OCI-LY1 (cell line): ENCODE measurements around the gene HYKK.

ENCODE experiments used
- H2AFZ ChIP-seq: fragments of 200-600 bp; sonication (generic), shearing (Covaris generic); 2 replicates; pipeline ENCODE4 v1.6.0; 2014; ENCODE audit warnings: antibody characterized with exemption, mild to moderate bottlenecking, low read length
- H3F3A ChIP-seq: fragments of 200-600 bp; sonication (generic), shearing (Covaris generic); 2 replicates; pipeline ENCODE4 v1.6.0; 2014; ENCODE audit warnings: mild to moderate bottlenecking, antibody characterized with exemption, low read length, moderate library complexity; ENCODE audit not compliant: insufficient read depth
- H3K27ac ChIP-seq: fragments of 200-600 bp; sonication (generic); 2 replicates; pipeline ENCODE4 v1.5.1; 2014; ENCODE audit warnings: low read length, mixed run types, mild to moderate bottlenecking, low read depth; ENCODE audit not compliant: poor library complexity, severe bottlenecking
- H3K27me3 ChIP-seq: fragments of 200-600 bp; sonication (generic); 2 replicates; pipeline ENCODE4 v1.6.0; 2014; ENCODE audit warnings: antibody characterized with exemption, mild to moderate bottlenecking, low read length, moderate library complexity; ENCODE audit not compliant: insufficient read depth
- H3K36me3 ChIP-seq: fragments of 200-600 bp; sonication (generic); 2 replicates; pipeline ENCODE4 v1.6.1; 2014; ENCODE audit warnings: mild to moderate bottlenecking, antibody characterized with exemption, low read length, moderate library complexity, mixed read lengths; ENCODE audit not compliant: insufficient read depth
- H3K4me1 ChIP-seq: fragments of 200-600 bp; sonication (generic); 2 replicates; pipeline ENCODE4 v1.5.1; 2014; ENCODE audit warnings: mild to moderate bottlenecking, low read length, moderate library complexity; ENCODE audit not compliant: insufficient read depth, severe bottlenecking
- H3K4me2 ChIP-seq: fragments of 200-600 bp; sonication (generic), shearing (Covaris generic); 2 replicates; pipeline ENCODE4 v1.6.1; 2014; ENCODE audit warnings: low read length
- H3K4me3 ChIP-seq: fragments of 200-600 bp; sonication (generic); 2 replicates; pipeline ENCODE4 v1.5.1; 2014; ENCODE audit warnings: low read length, low read depth, mild to moderate bottlenecking, mixed read lengths; ENCODE audit not compliant: poor library complexity, severe bottlenecking
- H3K79me2 ChIP-seq: fragments of 200-600 bp; shearing (Covaris generic); 2 replicates; pipeline ENCODE4 v1.6.1; 2016; ENCODE audit warnings: mixed run types, low read length, mixed read lengths; ENCODE audit not compliant: insufficient read depth
- H3K9ac ChIP-seq: fragments of 200-600 bp; sonication (generic), shearing (Covaris generic); 2 replicates; pipeline ENCODE4 v1.6.1; 2014; ENCODE audit warnings: mild to moderate bottlenecking, low read length, mixed read lengths
- H3K9me2 ChIP-seq: fragments of 200-600 bp; sonication (generic), shearing (Covaris generic); 2 replicates; pipeline ENCODE4 v1.6.1; 2014; ENCODE audit warnings: low read depth, mild to moderate bottlenecking, low read length, mixed read lengths
- H3K9me3 ChIP-seq: fragments of 200-600 bp; shearing (Covaris generic); 2 replicates; pipeline ENCODE4 v1.6.1; 2014; ENCODE audit warnings: low read length, mixed read lengths
- H4K20me1 ChIP-seq: fragments of 200-600 bp; sonication (generic), shearing (Covaris generic); 2 replicates; pipeline ENCODE4 v1.6.0; 2016; ENCODE audit warnings: mild to moderate bottlenecking, low read length; ENCODE audit not compliant: insufficient read depth
- CTCF ChIP-seq: fragments of 200-600 bp; sonication (generic), shearing (Covaris generic); IDR thresholded peaks from 2 replicates; pipeline ENCODE4 v1.5.1; 2017; ENCODE audit warnings: mild to moderate bottlenecking, antibody characterized with exemption, low read length, moderate library complexity, mixed read lengths
- EZH2 ChIP-seq: fragments of 200-600 bp; sonication (generic), shearing (Covaris generic); IDR thresholded peaks from 2 replicates; pipeline ENCODE4 v1.8.0; 2017; ENCODE audit warnings: borderline replicate concordance, mixed run types, mild to moderate bottlenecking, antibody characterized with exemption, low read length, moderate library complexity, mixed read lengths

HYKK gene

DNA sequence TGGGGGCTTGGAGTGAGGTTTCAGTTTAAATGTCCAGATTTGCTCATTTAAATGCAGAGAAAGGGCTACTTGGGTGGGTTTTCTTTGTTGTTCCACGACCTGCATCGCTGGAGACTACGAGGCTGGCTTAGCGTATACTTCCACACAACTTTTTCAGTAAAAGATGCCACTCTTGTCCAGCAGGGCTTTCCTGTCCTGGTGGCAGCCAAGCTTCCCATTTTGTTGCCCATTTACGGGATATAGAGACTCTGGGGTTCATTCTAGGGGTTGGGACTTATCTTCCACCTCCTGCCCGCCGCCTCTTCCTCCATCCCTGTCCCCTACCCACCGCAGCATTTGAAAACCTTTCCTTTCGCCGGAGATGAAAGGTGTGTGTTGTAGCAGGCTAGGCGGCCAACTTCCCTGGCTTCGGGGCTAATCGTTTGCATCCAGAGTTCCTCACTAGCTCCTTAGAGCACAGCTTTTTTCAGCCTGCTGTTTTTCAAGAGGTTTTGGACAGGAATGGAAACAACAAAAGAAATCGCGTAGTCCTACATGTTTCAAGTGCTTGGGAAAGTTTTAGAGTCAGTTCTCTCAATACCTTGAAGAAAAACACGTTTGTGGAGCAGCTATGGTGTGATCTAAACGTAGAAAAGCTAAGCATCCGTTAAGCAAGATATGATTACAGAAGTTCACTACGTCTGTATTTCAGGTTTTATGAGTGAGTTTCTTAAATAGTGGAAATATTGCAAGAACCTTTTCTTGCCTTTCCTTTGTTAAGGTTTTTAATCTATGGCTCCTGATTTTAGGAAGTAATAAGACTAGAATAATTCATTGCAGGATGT lies 58.8 kb downstream of the HYKK start:
- peak overlapping the region; percentile 63 for H3K4me2 ChIP-seq
- H3K27me3 ChIP-seq, result no peaks in the 10 kb centered on the region; the same call in 1 of the 2 replicates
- H4K20me1 ChIP-seq, result no peaks in the 10 kb centered on the region
- H3K36me3 ChIP-seq, result no peaks in the 10 kb centered on the region
- no peak overlapping the region for H2AFZ ChIP-seq
- no peak overlapping the region for H3K27ac ChIP-seq
- TF ChIP-seq CTCF (no peak), EZH2 (no peak)
- no peaks in the 10 kb centered on the region for H3K9me2 ChIP-seq
- no peaks in the 10 kb centered on the region for H3F3A ChIP-seq
- H3K4me3 ChIP-seq, result peak overlapping the region; percentile 61
- peaks cover 19% of the 10 kb centered on the region for H3K4me1 ChIP-seq
- peak overlapping the region; percentile 44; the same call in 1 of the 2 replicates for H3K9ac ChIP-seq
- H3K79me2 ChIP-seq, result no peaks in the 10 kb centered on the region
- H3K9me3 ChIP-seq, result no peaks in the 10 kb centered on the region

GRCh38 chr15:78567531-78567930 lies 60.2 kb downstream of the HYKK start:
- Histone ChIP-seq H3K79me2 (no peaks in the 10 kb centered on the region), H3K36me3 (no peaks in the 10 kb centered on the region), H3K4me3 (no peak overlapping the region), H3K9ac (no peak overlapping the region), H3K9me3 (no peaks in the 10 kb centered on the region), H4K20me1 (no peaks in the 10 kb centered on the region), H3K27me3 (no peaks in the 10 kb centered on the region; the same call in 1 of the 2 replicates), H3K27ac (no peak overlapping the region), H3K4me1 (peaks cover 19% of the 10 kb centered on the region), H3K4me2 (no peak overlapping the region), H2AFZ (no peak overlapping the region), H3K9me2 (no peaks in the 10 kb centered on the region), H3F3A (no peaks in the 10 kb centered on the region)
- TF ChIP-seq EZH2 (no peak), CTCF (no peak)

DNA sequence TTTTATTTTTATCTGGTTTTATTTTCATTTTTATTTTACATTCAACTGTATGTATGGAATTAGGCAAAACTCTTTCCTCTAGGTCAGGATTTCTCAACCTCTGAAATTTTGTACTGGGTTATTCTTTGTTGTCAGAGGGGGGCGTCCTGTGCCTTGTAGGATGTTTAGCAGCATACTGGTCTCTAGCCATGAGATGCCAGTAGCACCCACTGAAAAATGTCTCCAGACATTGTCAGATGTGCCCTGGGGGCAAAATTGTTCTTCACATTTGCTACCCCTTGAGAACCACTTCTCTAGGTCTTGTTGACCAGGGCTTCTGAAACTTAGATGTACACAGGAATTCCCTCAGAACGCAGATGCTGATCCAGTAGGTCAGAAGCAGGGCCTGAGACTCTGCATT lies 63.3 kb downstream of the HYKK start:
- Histone ChIP-seq H3K79me2 (no peaks in the 10 kb centered on the region), H3K27ac (no peak overlapping the region), H3K9ac (no peak overlapping the region), H3F3A (no peaks in the 10 kb centered on the region), H3K4me2 (no peak overlapping the region), H3K36me3 (no peaks in the 10 kb centered on the region), H3K9me2 (no peaks in the 10 kb centered on the region), H3K4me3 (no peak overlapping the region), H3K9me3 (no peaks in the 10 kb centered on the region), H4K20me1 (no peaks in the 10 kb centered on the region), H3K27me3 (no peaks in the 10 kb centered on the region; the same call in 1 of the 2 replicates), H2AFZ (no peak overlapping the region), H3K4me1 (peaks cover 8% of the 10 kb centered on the region)
- no peak for TF ChIP-seq EZH2
- peak; percentile 31; the same call in 1 of the 2 replicates for TF ChIP-seq CTCF
